ENCODE measurements around the gene TDRD12. TPM values are rescaled to one million over a fixed set of nuclear protein-coding genes. Genes with fewer than 3 reads are reported as not detected.

TDRD12 gene
- polyA plus RNA-seq, 3 donors = 0.05 TPM; not detected in 2

GRCh38 chr19:32767951-32768679, 48.5 kb downstream of the TDRD12 start:
- H3K27me3 Mint-ChIP-seq (ENCODE audit: low read depth in 3 of 3) = peaks cover 5 to 12% (median 9%) of the 10 kb centered on the region in 3 donors

GRCh38 chr19:32771596-32771995, 52.0 kb downstream of the TDRD12 start:
- Histone ChIP-seq H3K4me2 (replicated peaks; ENCODE audit: extremely low read depth, low read length, poor library complexity, severe bottlenecking) (no peak overlapping the region), H3K9me3 (replicated peaks in 1 of 2; ENCODE audit: control insufficient read depth in 1 of 2, insufficient read depth in 1 of 2, low read length in 2 of 2) (no peaks in the 10 kb centered on the region), H3K27me3 (ENCODE audit: control insufficient read depth in 2 of 2, insufficient read depth in 2 of 2, low read length in 2 of 2) (peaks cover 0 to 2% of the 10 kb centered on the region in 2 donors), H3K27ac (ENCODE audit: low read depth in 1 of 2, low read length in 2 of 2) (no peak overlapping the region), H3K36me3 (replicated peaks in 1 of 2; ENCODE audit: control insufficient read depth in 1 of 2, insufficient read depth in 2 of 2, low read length in 2 of 2) (no peaks in the 10 kb centered on the region), H3K4me1 (ENCODE audit: control insufficient read depth in 1 of 2, insufficient read depth in 2 of 2, low read length in 2 of 2) (no peaks in the 10 kb centered on the region), H3K4me3 (replicated peaks in 1 of 3; ENCODE audit: low read depth in 2 of 3, low read length in 3 of 3) (no peak overlapping the region), H3K79me2 (ENCODE audit: insufficient read depth, low read length) (no peaks in the 10 kb centered on the region), H4K20me1 (ENCODE audit: insufficient read depth, low read length) (no peaks in the 10 kb centered on the region), H3K9ac (ENCODE audit: insufficient read depth, low read length, poor library complexity, severe bottlenecking) (no peak overlapping the region), H2AFZ (ENCODE audit: insufficient read depth, low read depth, low read length, poor library complexity, severe bottlenecking) (no peak overlapping the region)
- no peaks in the 10 kb centered on the region for H3K4me1 Mint-ChIP-seq
- intact Hi-C loops (cut with micrococcal nuclease) = no loop called here
- peaks cover 0 to 5% (median under 1%) of the 10 kb centered on the region in 7 donors for H3K9me3 Mint-ChIP-seq
- no peak for DNase-seq
- no CpG with 5 or more reads among the region's 5 CpGs for WGBS (ENCODE audit: insufficient coverage)
- no peak overlapping the region for H3K27ac Mint-ChIP-seq
- no peak for TF ChIP-seq CTCF (IDR thresholded peaks at IDR 0.05)
- H3K27me3 Mint-ChIP-seq (ENCODE audit: low read depth in 3 of 3) = peaks cover 5 to 16% (median 10%) of the 10 kb centered on the region in 3 donors
- H3K4me3 Mint-ChIP-seq = no peak overlapping the region
- no peaks in the 10 kb centered on the region for H3K36me3 Mint-ChIP-seq

More at GRCh38 chr19:32767951-32768679, 48.5 kb downstream of the TDRD12 start:
- H3K27ac ChIP-seq (ENCODE audit: low read depth in 1 of 2, low read length in 2 of 2) = no peak overlapping the region
- TF ChIP-seq CTCF (IDR thresholded peaks at IDR 0.05) = no peak
- H3K4me3 ChIP-seq (replicated peaks in 1 of 3; ENCODE audit: low read depth in 2 of 3, low read length in 3 of 3) = no peak overlapping the region
- H3K36me3 ChIP-seq (replicated peaks in 1 of 2; ENCODE audit: control insufficient read depth in 1 of 2, insufficient read depth in 2 of 2, low read length in 2 of 2) = no peaks in the 10 kb centered on the region
- peaks cover 0 to 2% of the 10 kb centered on the region in 2 donors for H3K27me3 ChIP-seq (ENCODE audit: control insufficient read depth in 2 of 2, insufficient read depth in 2 of 2, low read length in 2 of 2)
- no peaks in the 10 kb centered on the region for H3K79me2 ChIP-seq (ENCODE audit: insufficient read depth, low read length)
- H3K4me1 Mint-ChIP-seq = no peaks in the 10 kb centered on the region
- no peaks in the 10 kb centered on the region for H3K9me3 ChIP-seq (replicated peaks in 1 of 2; ENCODE audit: control insufficient read depth in 1 of 2, insufficient read depth in 1 of 2, low read length in 2 of 2)
- no peak overlapping the region for H3K9ac ChIP-seq (ENCODE audit: insufficient read depth, low read length, poor library complexity, severe bottlenecking)
- H3K4me1 ChIP-seq (ENCODE audit: control insufficient read depth in 1 of 2, insufficient read depth in 2 of 2, low read length in 2 of 2) = no peaks in the 10 kb centered on the region
- no peak for DNase-seq
- no peak overlapping the region for H2AFZ ChIP-seq (ENCODE audit: insufficient read depth, low read depth, low read length, poor library complexity, severe bottlenecking)
- no peaks in the 10 kb centered on the region for H3K36me3 Mint-ChIP-seq
- no peaks in the 10 kb centered on the region for H4K20me1 ChIP-seq (ENCODE audit: insufficient read depth, low read length)
- intact Hi-C loops (cut with micrococcal nuclease) = no loop called here
- peaks cover 0 to 11% (median 4%) of the 10 kb centered on the region in 7 donors for H3K9me3 Mint-ChIP-seq
- H3K4me3 Mint-ChIP-seq = no peak overlapping the region
- 96% methylated on average over 4 of the region's 6 CpGs for WGBS (ENCODE audit: insufficient coverage)
- H3K27ac Mint-ChIP-seq = no peak overlapping the region
- no peak overlapping the region for H3K4me2 ChIP-seq (replicated peaks; ENCODE audit: extremely low read depth, low read length, poor library complexity, severe bottlenecking)
